Aorta (tissue), 5 donors: ENCODE data around the gene SCAMP2. TPM values are rescaled to one million over a fixed set of nuclear protein-coding genes. Genes with fewer than 3 reads are reported as not detected.

ENCODE experiments used
- ATAC-seq: fragments of 200-7000 bp; cut with Tn5 transposase; one replicate; pipeline ENCODE4 v1.9.1; 2022; ENCODE audit warnings: moderate library complexity; ENCODE audit not compliant: low FRiP score
- DNase-seq, 2 donors: peaks; one replicate each; pipeline ENCODE4 v3.0.0-alpha.2; 2020
- H3K27ac ChIP-seq, 2 donors: one replicate each; pipeline ENCODE4 v1.5.1; 2013; ENCODE audit warnings: low read length in 2 of 2, mild to moderate bottlenecking in 2 of 2, moderate library complexity in 2 of 2, control low read depth in 1 of 2, inconsistent platforms in 1 of 2, low read depth in 1 of 2
- H3K27me3 ChIP-seq, 2 donors: one replicate each; pipeline ENCODE4 v1.6.1; 2013; ENCODE audit warnings: control low read depth in 1 of 2, low read length in 1 of 2, mild to moderate bottlenecking in 1 of 2, moderate library complexity in 1 of 2; ENCODE audit not compliant: insufficient read depth in 2 of 2, control insufficient read depth in 1 of 2
- H3K36me3 ChIP-seq, 2 donors: one replicate each; pipeline ENCODE4 v1.6.1; 2013; ENCODE audit warnings: control low read depth in 1 of 2, low read length in 1 of 2, mild to moderate bottlenecking in 1 of 2; ENCODE audit not compliant: insufficient read depth in 2 of 2, control insufficient read depth in 1 of 2
- H3K4me1 ChIP-seq, 2 donors: one replicate each; pipeline ENCODE4 v1.6.1; 2013; ENCODE audit warnings: low read length in 2 of 2, control low read depth in 1 of 2, mild to moderate bottlenecking in 1 of 2, moderate library complexity in 1 of 2; ENCODE audit not compliant: insufficient read depth in 2 of 2, control insufficient read depth in 1 of 2
- H3K4me3 ChIP-seq, 2 donors: one replicate each; pipeline ENCODE4 v1.5.1; 2013; ENCODE audit warnings: low read length in 2 of 2, control low read depth in 1 of 2, mild to moderate bottlenecking in 1 of 2
- H3K9me3 ChIP-seq: one replicate; pipeline ENCODE4 v1.6.1; 2013; ENCODE audit warnings: mild to moderate bottlenecking, low read length; ENCODE audit not compliant: control insufficient read depth
- WGBS, 2 donors: extraction: QIAGEN DNeasy Blood & Tissue Kit; methylation state at CpG; one replicate each; pipeline ENCODE4 v1.1.7; 2013; 5-methylcytosine and 5-hydroxymethylcytosine counted together
- intact Hi-C, 2 donors: fragments of 100-400 bp; cut with DNase I; formaldehyde crosslinking; loops; one replicate each; pipeline versions ENCODE4 v1.14.2 to v1.15.0; 2022
- polyA plus RNA-seq, 2 donors: library from polyadenylated mRNA; stranded (reverse); fragments of 200-250 nt; gene quantifications; one replicate each; pipeline ENCODE4 v1.2.3, GENCODE V29; 2013
- total RNA-seq, 2 donors: library from RNA; stranded (reverse); fragmentation: NEBNext Ultra II Directional; extraction: Animal tissue kit (Norgen Biotek cat#: 25700); gene quantifications; one replicate each; pipeline ENCODE4 v1.2.1, GENCODE V29; 2021
- donor health status: healthy with polysubstance abuse.
- donor health status: Bipolar disorder and iron deficiency.
- donor health status: DM: no; HTN: no; CAD: no.
- donor health status: DM: no; HTN: no; CAD: no.
- donor health status: DM: yes; HTN: yes; CAD: no.

Gene SCAMP2
- total and polyA plus RNA-seq, 4 donors = 21.8 to 65.0 (median 46.3) TPM

GRCh38 chr15:74820056-74820455, 53.1 kb downstream of the SCAMP2 start:
- intact Hi-C loops = no loop called here
- Histone ChIP-seq H3K27me3 (no peaks in the 10 kb centered on the region), H3K4me3 (no peak overlapping the region), H3K4me1 (no peaks in the 10 kb centered on the region), H3K36me3 (no peaks in the 10 kb centered on the region), H3K27ac (no peak overlapping the region), H3K9me3 (no peaks in the 10 kb centered on the region)
- ATAC-seq = no peak
- 90 to 92% methylated on average over 5 of the region's 5 CpGs for WGBS, 2 donors
- no peak for DNase-seq

DNA sequence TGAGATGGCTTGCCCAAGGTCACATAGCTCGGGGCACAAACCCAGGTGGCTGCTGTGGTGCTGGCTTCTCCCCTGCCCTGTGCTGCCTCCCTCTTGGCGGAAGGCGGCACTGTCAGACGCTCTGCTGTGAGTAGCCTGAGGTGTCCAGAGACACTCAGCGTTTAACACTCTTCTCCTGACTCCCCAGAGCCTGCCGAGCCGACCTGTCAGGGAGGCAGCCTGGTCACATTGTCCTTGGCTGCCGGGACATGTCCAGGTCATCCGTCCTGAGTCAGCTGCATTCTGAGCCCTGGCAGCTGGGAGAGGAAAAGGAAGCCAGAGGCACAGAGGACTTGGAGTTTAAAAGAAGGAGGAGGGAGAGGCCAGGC, 55.8 kb downstream of the SCAMP2 start:
- Histone ChIP-seq H3K27ac (no peak overlapping the region), H3K4me1 (no peaks in the 10 kb centered on the region), H3K9me3 (no peaks in the 10 kb centered on the region), H3K4me3 (no peak overlapping the region), H3K36me3 (no peaks in the 10 kb centered on the region), H3K27me3 (no peaks in the 10 kb centered on the region)
- 29 to 35% methylated on average over 9 of the region's 9 CpGs for WGBS, 2 donors
- DNase-seq (no peak), ATAC-seq (no peak)
- intact Hi-C loops = no loop called here

DNA sequence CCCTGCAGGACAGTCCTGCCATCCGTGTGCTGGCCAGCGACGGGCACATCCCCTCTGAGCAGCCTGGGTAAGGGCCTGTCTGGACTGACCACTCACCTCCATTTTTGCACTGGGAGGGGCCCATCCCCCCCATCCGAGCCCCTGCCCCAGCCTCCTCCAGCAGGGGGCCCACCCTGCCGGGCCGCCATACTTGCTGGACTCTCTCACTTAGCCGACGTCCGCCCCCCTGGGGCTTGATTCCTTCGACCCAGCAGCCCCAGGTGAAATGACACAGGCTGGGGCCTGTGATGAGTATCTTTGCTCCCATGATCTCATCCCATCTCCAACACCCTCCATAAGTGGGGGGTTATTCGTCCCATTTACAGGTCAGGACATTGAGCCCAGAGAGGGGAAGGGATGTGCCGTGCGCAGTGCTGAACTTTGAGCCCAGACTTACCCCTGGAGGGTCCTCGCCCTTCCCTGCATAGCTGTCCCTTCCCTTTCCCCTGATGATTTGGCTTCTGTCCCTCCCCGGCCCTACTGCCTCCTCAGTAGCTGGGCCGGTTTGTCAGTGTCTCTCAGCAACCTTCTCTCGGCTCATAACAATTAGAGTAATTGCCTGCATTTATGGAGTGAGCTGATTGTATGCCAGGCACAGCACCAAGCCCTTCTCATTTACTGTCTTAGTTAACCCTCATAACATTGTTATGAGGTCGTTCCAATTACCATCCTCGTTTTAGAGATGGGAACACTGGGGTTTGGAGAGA, 56.4 kb downstream of the SCAMP2 start:
- WGBS, 2 donors = 53 to 57% methylated on average over 17 to 19 of the region's 19 CpGs
- intact Hi-C loops = no loop called here
- Histone ChIP-seq H3K4me1 (no peaks in the 10 kb centered on the region), H3K27ac (no peak overlapping the region), H3K36me3 (no peaks in the 10 kb centered on the region), H3K9me3 (no peaks in the 10 kb centered on the region), H3K4me3 (no peak overlapping the region), H3K27me3 (no peaks in the 10 kb centered on the region)
- DNase-seq (no peak), ATAC-seq (no peak)

DNA sequence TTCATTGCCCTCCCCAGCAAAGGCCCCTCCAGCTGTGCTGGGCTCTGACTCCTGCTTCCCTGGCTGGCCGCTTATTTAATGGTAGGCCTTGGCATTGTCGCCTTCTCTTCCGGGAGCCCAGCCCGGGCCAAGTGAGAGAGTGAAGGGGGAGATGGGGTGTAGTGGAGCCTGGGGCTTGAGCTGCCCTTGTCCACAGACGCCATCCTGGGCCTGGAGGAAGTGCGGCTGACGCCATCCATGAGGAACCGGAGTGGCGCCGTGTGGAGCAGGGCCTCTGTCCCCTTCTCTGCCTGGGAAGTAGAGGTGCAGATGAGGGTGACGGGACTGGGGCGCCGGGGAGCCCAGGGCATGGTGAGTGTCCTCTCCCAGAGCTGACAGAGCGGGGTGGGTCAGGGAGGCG, 57.2 kb downstream of the SCAMP2 start:
- intact Hi-C loops = no loop called here
- WGBS, 2 donors = 68 to 79% methylated on average over 15 of the region's 15 CpGs
- ATAC-seq (no peak), DNase-seq (no peak)
- Histone ChIP-seq H3K4me3 (no peak overlapping the region), H3K9me3 (no peaks in the 10 kb centered on the region), H3K4me1 (no peaks in the 10 kb centered on the region), H3K27me3 (no peaks in the 10 kb centered on the region), H3K27ac (no peak overlapping the region), H3K36me3 (no peaks in the 10 kb centered on the region)

- 59 to 61% methylated on average over 10 of the region's 10 CpGs for WGBS, 2 donors
- H3K27ac ChIP-seq = no peak overlapping the region
- no peaks in the 10 kb centered on the region for H3K27me3 ChIP-seq
- no peaks in the 10 kb centered on the region for H3K36me3 ChIP-seq
- no peak for ATAC-seq
- no peak overlapping the region for H3K4me3 ChIP-seq
- no peak for DNase-seq
- intact Hi-C loops = no loop called here
- H3K9me3 ChIP-seq = no peaks in the 10 kb centered on the region
- no peaks in the 10 kb centered on the region for H3K4me1 ChIP-seq
Observed at GRCh38 chr15:74815121-74815934, 57.8 kb downstream of the SCAMP2 start.

GRCh38 chr15:74812533-74812932, 60.6 kb downstream of the SCAMP2 start, which contains the start of gene LMAN1L:
LMAN1L (plus strand) TSS chr15:74812835; CDS start chr15:74812855, 20 bp downstream.
- no peak for ATAC-seq
- H3K36me3 ChIP-seq = no peaks in the 10 kb centered on the region
- 66 to 73% methylated on average over 11 to 12 of the region's 12 CpGs for WGBS, 2 donors

GRCh38 chr15:74809956-74810355, 63.2 kb downstream of the SCAMP2 start:
- H3K4me3 ChIP-seq = no peak overlapping the region
- no peaks in the 10 kb centered on the region for H3K4me1 ChIP-seq
- no peaks in the 10 kb centered on the region for H3K27me3 ChIP-seq
- no peaks in the 10 kb centered on the region for H3K36me3 ChIP-seq
- ATAC-seq = no peak
- intact Hi-C loops = loop anchor here in 1 of 2 donors (5.0 kb wide), 1 partner anchor 38 kb away; no protein-coding TSS in a partner anchor
- H3K27ac ChIP-seq = no peak overlapping the region
- no peaks in the 10 kb centered on the region for H3K9me3 ChIP-seq
- DNase-seq = no peak
- 74 to 86% methylated on average over 3 of the region's 3 CpGs for WGBS, 2 donors

More at GRCh38 chr15:74812533-74812932, 60.6 kb downstream of the SCAMP2 start, which contains the start of gene LMAN1L:
- no peaks in the 10 kb centered on the region for H3K27me3 ChIP-seq
- H3K4me3 ChIP-seq = no peak within 1 kb of the TSS
- intact Hi-C loops = no loop called here
- H3K9me3 ChIP-seq = no peaks in the 10 kb centered on the region
- no peak within 1 kb of the TSS for H3K27ac ChIP-seq
- DNase-seq = no peak
- no peaks in the 10 kb centered on the region for H3K4me1 ChIP-seq

DNA sequence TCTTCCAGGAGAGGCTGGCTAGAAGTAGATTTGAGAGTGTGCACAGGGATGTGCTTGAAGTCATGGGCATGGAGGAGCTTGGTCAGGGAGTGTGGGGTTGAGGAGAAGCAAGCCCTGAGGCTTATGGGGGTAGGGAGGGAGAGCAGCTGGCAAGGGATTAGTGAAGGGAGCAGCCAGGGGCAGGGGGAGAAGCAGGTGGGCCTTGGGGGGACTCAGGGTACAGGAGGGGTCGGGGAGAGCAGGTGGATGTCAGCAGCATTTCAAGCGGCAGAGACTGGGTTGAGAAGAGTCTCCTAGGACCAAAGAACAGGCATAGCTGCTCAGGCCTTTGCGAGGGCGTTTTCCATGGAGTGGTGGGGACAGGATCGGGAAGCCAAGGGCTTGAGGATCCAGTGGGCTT, 63.9 kb downstream of the SCAMP2 start:
- WGBS, 2 donors = 72 to 78% methylated on average over 5 of the region's 5 CpGs
- Histone ChIP-seq H3K9me3 (no peaks in the 10 kb centered on the region), H3K4me3 (no peak overlapping the region), H3K36me3 (no peaks in the 10 kb centered on the region), H3K27ac (no peak overlapping the region), H3K4me1 (no peaks in the 10 kb centered on the region), H3K27me3 (no peaks in the 10 kb centered on the region)
- intact Hi-C loops = loop anchor here in 1 of 2 donors (5.0 kb wide), 1 partner anchor 37 kb away; no protein-coding TSS in a partner anchor
- DNase-seq = no peak
- ATAC-seq = no peak
